B cell (primary cell): Measurements from ENCODE around the gene ADCY2. TPM values are rescaled to one million over a fixed set of nuclear protein-coding genes. Genes with fewer than 3 reads are reported as not detected.

Experiments
- ATAC-seq: fragments of 200-7000 bp; cut with Tn5 transposase; one replicate; pipeline ENCODE4 v1.10.0; 2021; ENCODE audit warnings: low read depth, mild to moderate bottlenecking, moderate number of reproducible peaks, moderate library complexity
- CTCF ChIA-PET: fragments of 350-600 bp; sonication (Branson Sonifier 250); formaldehyde crosslinking; loops from one replicate; lab custom pipeline; 2021; ENCODE audit warnings: antibody characterized with exemption, inconsistent platforms; lab: Charles Lee
- POLR2A ChIA-PET: fragments of 350-600 bp; sonication (Branson Sonifier 250); formaldehyde crosslinking; loops from one replicate; lab custom pipeline; 2021; ENCODE audit warnings: antibody characterized with exemption; lab: Charles Lee
- DNase-seq: peaks from one replicate; pipeline ENCODE4 v3.0.0; 2013
- H2AFZ ChIP-seq: 2 replicates; pipeline ENCODE4 v1.6.1; 2012; ENCODE audit warnings: mild to moderate bottlenecking, low read depth, low read length; ENCODE audit not compliant: insufficient read depth, poor library complexity, severe bottlenecking
- H3K27ac ChIP-seq, 2 donors: 1 replicate in 1 of 2; 2 replicates in 1 of 2; pipeline ENCODE4 v1.5.1; 2012 to 2013; ENCODE audit warnings: low read length in 2 of 2, mild to moderate bottlenecking in 2 of 2, moderate library complexity in 1 of 2
- H3K27me3 ChIP-seq, 4 experiments: fragments of 200-600 bp in 1 of 4; sonication (generic) in 1 of 4; replicated peaks in 1 of 4; 1 replicate in 2 of 4; 2 replicates in 2 of 4; pipeline versions ENCODE4 v1.6.1 to v1.7.0; 2013 to 2016; ENCODE audit warnings: low read length in 3 of 4, mild to moderate bottlenecking in 2 of 4, mixed read lengths in 1 of 4, moderate library complexity in 1 of 4; ENCODE audit not compliant: insufficient read depth in 4 of 4, control insufficient read depth in 3 of 4; ENCODE audit errors: control extremely low read depth in 1 of 4
- H3K36me3 ChIP-seq, 2 experiments: replicated peaks in 1 of 2; 1 replicate in 1 of 2; 2 replicates in 1 of 2; pipeline versions ENCODE4 v1.6.1 to v1.7.1; 2013; ENCODE audit warnings: low read length in 1 of 2; ENCODE audit not compliant: insufficient read depth in 2 of 2, control insufficient read depth in 1 of 2; ENCODE audit errors: control extremely low read depth in 1 of 2, extremely low read depth in 1 of 2
- H3K4me1 ChIP-seq, 2 donors: fragments of 200-600 bp in 1 of 2; sonication (generic) in 1 of 2; 1 replicate in 1 of 2; 2 replicates in 1 of 2; pipeline versions ENCODE4 v1.5.1 to v1.6.1; 2013 to 2017; ENCODE audit warnings: low read length in 2 of 2; ENCODE audit not compliant: control insufficient read depth in 2 of 2, insufficient read depth in 2 of 2
- H3K4me2 ChIP-seq: replicated peaks from 2 replicates; pipeline ENCODE3; 2012; ENCODE audit warnings: mild to moderate bottlenecking, low read depth, low read length; ENCODE audit not compliant: poor library complexity, severe bottlenecking
- H3K4me3 ChIP-seq, 5 experiments: fragments of 200-600 bp in 1 of 5; sonication (generic) in 1 of 5; 1 replicate in 3 of 5; 2 replicates in 2 of 5; pipeline versions ENCODE4 v1.5.1 to v1.7.0; 2011 to 2016; ENCODE audit warnings: low read length in 4 of 5, mild to moderate bottlenecking in 4 of 5, low read depth in 2 of 5, control low read depth in 1 of 5, moderate library complexity in 1 of 5; ENCODE audit not compliant: insufficient read depth in 1 of 5; ENCODE audit errors: control extremely low read depth in 1 of 5, extremely low read depth in 1 of 5
- H3K79me2 ChIP-seq: fragments of 200-600 bp; sonication (generic); one replicate; pipeline ENCODE4 v1.6.0; 2016; ENCODE audit warnings: low read length; ENCODE audit not compliant: control insufficient read depth, insufficient read depth
- H3K9ac ChIP-seq: fragments of 200-600 bp; sonication (generic); 2 replicates; pipeline ENCODE4 v1.6.1; 2017; ENCODE audit warnings: mild to moderate bottlenecking, low read length, moderate library complexity
- H3K9me3 ChIP-seq, 3 donors: one replicate each; pipeline versions ENCODE4 v1.6.1 to v1.7.1; 2013; ENCODE audit warnings: low read length in 2 of 3; ENCODE audit not compliant: control insufficient read depth in 2 of 3, insufficient read depth in 1 of 3; ENCODE audit errors: control extremely low read depth in 1 of 3
- H4K20me1 ChIP-seq: 2 replicates; pipeline ENCODE4 v1.6.0; 2012; ENCODE audit warnings: mild to moderate bottlenecking, low read length; ENCODE audit not compliant: insufficient read depth, control insufficient read depth, poor library complexity, severe bottlenecking
- H3K27ac Mint-ChIP-seq: one replicate; pipeline ENCODE4 v1.8.0; 2021; ENCODE audit warnings: mixed read lengths
- H3K27me3 Mint-ChIP-seq: one replicate; pipeline ENCODE4 v1.8.0; 2021; ENCODE audit warnings: mixed read lengths
- H3K4me1 Mint-ChIP-seq: one replicate; pipeline ENCODE4 v1.8.0; 2021; ENCODE audit warnings: mixed read lengths
- H3K4me3 Mint-ChIP-seq: one replicate; pipeline ENCODE4 v1.8.0; 2021; ENCODE audit warnings: mixed read lengths
- H3K9me3 Mint-ChIP-seq: one replicate; pipeline ENCODE4 v1.8.0; 2022; ENCODE audit warnings: mixed read lengths; ENCODE audit not compliant: insufficient read depth
- CTCF ChIP-seq: fragments of 200-600 bp; IDR thresholded peaks from one replicate; pipeline ENCODE4 v1.8.0; 2022; ENCODE audit warnings: antibody characterized with exemption, mild to moderate bottlenecking
- EZH2 ChIP-seq: IDR thresholded peaks from 2 replicates; pipeline ENCODE4 v1.6.1; 2012; ENCODE audit warnings: borderline replicate concordance, low read depth, mild to moderate bottlenecking, moderate library complexity, low read length; ENCODE audit not compliant: insufficient read depth, poor library complexity, severe bottlenecking
- WGBS: methylation state at CpG from one replicate; pipeline ENCODE4 v1.1.5; 2013; ENCODE audit warnings: missing lambda C conversion rate; ENCODE audit not compliant: insufficient coverage; 5-methylcytosine and 5-hydroxymethylcytosine counted together
- intact Hi-C: fragments of 100-400 bp; cut with micrococcal nuclease; formaldehyde crosslinking; loops from one replicate; pipeline ENCODE4 v1.10.0; 2022
- polyA plus RNA-seq: library from polyadenylated mRNA; depleted of rRNA; stranded (reverse); fragments of >200 nt; gene quantifications from 2 replicates; pipeline ENCODE4 v1.2.3, GENCODE V29; 2012
- total RNA-seq, 2 donors: library from RNA; stranded (reverse); fragments of 120-200 nt in 1 of 2; gene quantifications; 1 replicate in 1 of 2; 2 replicates in 1 of 2; pipeline versions ENCODE4 v1.2.3 to v1.2.4, GENCODE V29; 2013 to 2022

Gene ADCY2
- total and polyA plus RNA-seq, 2 donors (not counting 1 experiment from before 2014, with no cell fraction given): not detected

- H3K27me3 ChIP-seq: no peaks in the 10 kb centered on the region
- ATAC-seq (no peak), DNase-seq (no peak)
- no peak overlapping the region for H3K9ac ChIP-seq
- H3K9me3 ChIP-seq: peaks cover 0 to 7% (median 0%) of the 10 kb centered on the region in 3 donors
- no peaks in the 10 kb centered on the region for H3K4me1 ChIP-seq
- Mint-ChIP-seq H3K4me1 (no peaks in the 10 kb centered on the region), H3K27ac (no peak overlapping the region), H3K4me3 (no peak overlapping the region), H3K27me3 (no peaks in the 10 kb centered on the region), H3K9me3 (no peaks in the 10 kb centered on the region)
- H3K4me2 ChIP-seq: no peak overlapping the region
- no peak overlapping the region for H2AFZ ChIP-seq
- no peaks in the 10 kb centered on the region for H4K20me1 ChIP-seq
- H3K27ac ChIP-seq: no peak overlapping the region
- intact Hi-C loops: no loop called here
- POLR2A ChIA-PET: no interaction called here
- WGBS: 100% methylated on average over 1 of the region's 2 CpGs
- no peaks in the 10 kb centered on the region for H3K79me2 ChIP-seq
- CTCF ChIA-PET: no interaction called here
- no peak for TF ChIP-seq EZH2
- TF ChIP-seq CTCF: no peak
- no peak overlapping the region for H3K4me3 ChIP-seq
- no peaks in the 10 kb centered on the region for H3K36me3 ChIP-seq
Measured at GRCh38 chr5:7453947-7454346, 58.0 kb downstream of the ADCY2 start.

DNA sequence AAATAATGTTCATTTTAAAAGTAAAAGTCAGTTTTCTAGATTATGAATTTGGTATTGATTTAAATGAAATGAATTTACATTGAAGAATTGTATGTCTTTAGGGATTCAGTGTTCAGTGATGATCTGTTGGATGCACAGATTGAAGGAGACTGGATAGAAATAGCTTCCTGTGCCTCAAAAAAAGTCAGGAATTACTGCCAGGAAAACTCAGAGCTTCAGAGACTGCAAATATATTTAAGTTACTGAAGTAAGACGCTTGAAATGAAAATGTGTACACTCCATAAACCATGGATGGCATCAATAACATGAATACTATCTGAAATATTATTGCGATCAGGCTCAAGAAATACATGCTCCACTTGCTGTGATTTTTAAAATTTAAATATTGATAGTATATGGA is 60.3 kb downstream of the ADCY2 start:
- Mint-ChIP-seq H3K9me3 (no peaks in the 10 kb centered on the region), H3K27me3 (no peaks in the 10 kb centered on the region), H3K27ac (no peak overlapping the region), H3K4me1 (no peaks in the 10 kb centered on the region), H3K4me3 (no peak overlapping the region)
- H3K36me3 ChIP-seq: no peaks in the 10 kb centered on the region
- H3K9me3 ChIP-seq: peaks cover 0 to 10% (median 0%) of the 10 kb centered on the region in 3 donors
- no peak overlapping the region for H3K4me2 ChIP-seq
- TF ChIP-seq EZH2 (no peak), CTCF (no peak)
- H3K9ac ChIP-seq: no peak overlapping the region
- no peaks in the 10 kb centered on the region for H3K4me1 ChIP-seq
- POLR2A ChIA-PET: no interaction called here
- ATAC-seq (no peak), DNase-seq (no peak)
- no peak overlapping the region for H3K27ac ChIP-seq
- CTCF ChIA-PET: no interaction called here
- H4K20me1 ChIP-seq: no peaks in the 10 kb centered on the region
- no CpG with 5 or more reads among the region's 2 CpGs for WGBS
- no peak overlapping the region for H2AFZ ChIP-seq
- no peak overlapping the region for H3K4me3 ChIP-seq
- intact Hi-C loops: no loop called here
- H3K79me2 ChIP-seq: no peaks in the 10 kb centered on the region
- H3K27me3 ChIP-seq: no peaks in the 10 kb centered on the region
